NCI-H1417 treated with DMSO at 0.1 percent for 48 hours (cell line): Measurements from ENCODE around the gene RNASET2.
"Not testable (repeated sequence)": the region's sequence is repeated elsewhere in the genome, so short reads cannot be mapped to it uniquely, and the experiment has no call there.

ENCODE experiments used
- DNase-seq: peaks from one replicate; lab custom pipeline; 2025; lab: John Stamatoyannopoulos, UW

The RNASET2 gene

GRCh38 chr6:166903027-166903426, 53.3 kb downstream of the RNASET2 start:
- no peak for DNase-seq

- DNase-seq, result no peak
These were observed 54.1 kb downstream of the RNASET2 start for GRCh38 chr6:166902211-166902755.

GRCh38 chr6:166901626-166902025, 54.7 kb downstream of the RNASET2 start:
- DNase-seq, result no peak

GRCh38 chr6:166900956-166901607, 55.3 kb downstream of the RNASET2 start:
- no peak for DNase-seq

- DNase-seq, result no peak
These were observed 56.1 kb downstream of the RNASET2 start for GRCh38 chr6:166900130-166900708.

GRCh38 chr6:166898910-166899309, 57.4 kb downstream of the RNASET2 start:
- no peak for DNase-seq

GRCh38 chr6:166894614-166895013, 61.7 kb downstream of the RNASET2 start:
- not testable (repeated sequence) for DNase-seq

- DNase-seq, result not testable (repeated sequence)
These were observed 63.9 kb downstream of the RNASET2 start for GRCh38 chr6:166892472-166892871.

GRCh38 chr6:166886773-166887172, 69.6 kb downstream of the RNASET2 start:
- DNase-seq, result not testable (repeated sequence)

- DNase-seq, result not testable (repeated sequence)
These were observed 71.4 kb downstream of the RNASET2 start for GRCh38 chr6:166884958-166885357.

GRCh38 chr6:166879594-166879993, 76.8 kb downstream of the RNASET2 start:
- no peak for DNase-seq
